ENCODE measurements around the gene EXOSC2. TPM values are rescaled to one million over a fixed set of nuclear protein-coding genes. Genes with fewer than 3 reads are reported as not detected.
A peak's percentile ranks its signal among the peaks of the same experiment; 100 is the strongest.

Gene EXOSC2
- total and polyA plus RNA-seq, 2 of the 13 experiments (the other 11 are each of a cell fraction or from before 2014, with no cell fraction given), result 27.5 to 63.8 TPM

- no peak for TF ChIP-seq FOXO4 (CRISPR knock-in tag; conservative IDR thresholded peaks at IDR 0.05)
- no peak for TF ChIP-seq TBP (CRISPR knock-in tag; IDR thresholded peaks at IDR 0.05)
- TF ChIP-seq ZMYM4 (CRISPR knock-in tag; IDR thresholded peaks at IDR 0.05), result peak; percentile 44; the same call in 1 of the 2 replicates
- TF ChIP-seq ZNF546 (CRISPR knock-in tag; conservative IDR thresholded peaks at IDR 0.05), result no peak
- TF ChIP-seq ZNF142 (CRISPR knock-in tag; IDR thresholded peaks at IDR 0.05), result no peak
- no peak for TF ChIP-seq STAG1 (CRISPR knock-in tag; IDR thresholded peaks at IDR 0.05)
- no peak for TF ChIP-seq BHLHE40 (IDR thresholded peaks at IDR 0.05; ENCODE audit: low read length)
- no peak for TF ChIP-seq KDM6A (CRISPR knock-in tag; IDR thresholded peaks at IDR 0.05; ENCODE audit: low read depth)
- TF ChIP-seq KLF11 (CRISPR knock-in tag; IDR thresholded peaks at IDR 0.05), result no peak
- TF ChIP-seq ATF7 (IDR thresholded peaks at IDR 0.05), result no peak
- no peak for TF ChIP-seq ATF7 (CRISPR knock-in tag; IDR thresholded peaks at IDR 0.05)
- no peak for TF ChIP-seq SIN3B (IDR thresholded peaks at IDR 0.05; ENCODE audit: low read length)
- TF ChIP-seq TBX3 (IDR thresholded peaks at IDR 0.05; ENCODE audit: borderline replicate concordance), result no peak
- TF ChIP-seq ZSCAN29 (CRISPR knock-in tag; conservative IDR thresholded peaks at IDR 0.05), result 0 out of 2 replicates have a peak, but pooled peaks have one; percentile 46
- no peak for TF ChIP-seq MED8 (CRISPR knock-in tag; IDR thresholded peaks at IDR 0.05; ENCODE audit: insufficient replicate concordance)
- 0 out of 2 replicates have a peak, but pooled peaks have one; percentile 47 for TF ChIP-seq MXD4 (CRISPR knock-in tag; IDR thresholded peaks at IDR 0.05)
- TF ChIP-seq MBD4 (IDR thresholded peaks at IDR 0.05; ENCODE audit: borderline replicate concordance, low read length), result no peak
- TF ChIP-seq ZNF484 (CRISPR knock-in tag; IDR thresholded peaks at IDR 0.05; ENCODE audit: borderline replicate concordance, low read depth), result no peak
- no peak; the same call in 1 of the 2 replicates for TF ChIP-seq KDM5B (CRISPR knock-in tag; IDR thresholded peaks at IDR 0.05; ENCODE audit: borderline replicate concordance)
- TF ChIP-seq GLI4 (CRISPR knock-in tag; IDR thresholded peaks at IDR 0.05; ENCODE audit: borderline replicate concordance), result no peak
- TF ChIP-seq ZFX (CRISPR knock-in tag; IDR thresholded peaks at IDR 0.05; ENCODE audit: low read depth), result peak; percentile 81
- no peak for TF ChIP-seq ZNF572 (CRISPR knock-in tag; IDR thresholded peaks at IDR 0.05)
- no peak for TF ChIP-seq TEF (CRISPR knock-in tag; IDR thresholded peaks at IDR 0.05)
- TF ChIP-seq NFE2L2 (IDR thresholded peaks at IDR 0.05; ENCODE audit: low read length), result no peak
- TF ChIP-seq ZNF879 (CRISPR knock-in tag; IDR thresholded peaks at IDR 0.05), result no peak
These were observed 19.1 kb downstream of the EXOSC2 start (continued) for GRCh38 chr9:130712564-130713285.
